WI38 (cell line): ENCODE data around the gene PRRX2.
"Not testable (repeated sequence)": the region's sequence is repeated elsewhere in the genome, so short reads cannot be mapped to it uniquely, and the experiment has no call there.

Experiments
- H3K4me3 ChIP-seq: 2 replicates; pipeline ENCODE4 v1.5.1; 2011; ENCODE audit warnings: low read depth, mild to moderate bottlenecking, control low read depth, low read length
- CTCF ChIP-seq: IDR thresholded peaks from 2 replicates; pipeline ENCODE4 v1.5.1; 2012; ENCODE audit warnings: low read depth, mild to moderate bottlenecking, control low read depth, low read length

The PRRX2 gene

GRCh38 chr9:129759804-129760502, 94.5 kb downstream of the PRRX2 start:
- H3K4me3 ChIP-seq: no peak overlapping the region
- TF ChIP-seq CTCF: no peak

- not testable (repeated sequence) for H3K4me3 ChIP-seq
Measured at GRCh38 chr9:129760784-129761183, 95.3 kb downstream of the PRRX2 start.

GRCh38 chr9:129761293-129761900, 96.0 kb downstream of the PRRX2 start:
- H3K4me3 ChIP-seq: no peak overlapping the region
- no peak for TF ChIP-seq CTCF

- H3K4me3 ChIP-seq: 0 out of 2 replicates have a peak overlapping the region, but pooled peaks have one; percentile 6
- no peak for TF ChIP-seq CTCF
Measured at GRCh38 chr9:129761901-129762369, 96.5 kb downstream of the PRRX2 start.

GRCh38 chr9:129762370-129762984, 97.0 kb downstream of the PRRX2 start:
- H3K4me3 ChIP-seq: not testable (repeated sequence)

- no peak for TF ChIP-seq CTCF
- no peak overlapping the region for H3K4me3 ChIP-seq
Measured at GRCh38 chr9:129762985-129763926, 97.8 kb downstream of the PRRX2 start.

- H3K4me3 ChIP-seq: no peak overlapping the region
- no peak for TF ChIP-seq CTCF
Measured at GRCh38 chr9:129765764-129766317, 100.4 kb downstream of the PRRX2 start.
